ENCODE results near the gene TH.

GRCh38 chr11:2123628-2123960 is 48.0 kb downstream of the TH start:
- no peak for TF ChIP-seq SP1 (IDR thresholded peaks at IDR 0.05)
- no peak for TF ChIP-seq ZNF384 (IDR thresholded peaks at IDR 0.05)
- TF ChIP-seq FOXK2 (IDR thresholded peaks at IDR 0.05) = no peak
- no peak for TF ChIP-seq FOXM1 (IDR thresholded peaks at IDR 0.05; ENCODE audit: borderline replicate concordance)
- TF ChIP-seq PKNOX1 (IDR thresholded peaks at IDR 0.05) = no peak
- TF ChIP-seq ELF4 (IDR thresholded peaks at IDR 0.05) = no peak

All from HEK293T (cell line).